HUES64 (cell line): Measurements from ENCODE around the gene MAP3K5.

Experiments used
- H3K27ac ChIP-seq: 2 replicates; pipeline ENCODE4 v1.7.0; 2013; ENCODE audit warnings: low read depth, low read length, inconsistent platforms
- H3K27me3 ChIP-seq: 2 replicates; pipeline ENCODE4 v1.6.1; 2013; ENCODE audit warnings: mild to moderate bottlenecking, low read length; ENCODE audit not compliant: insufficient read depth
- H3K36me3 ChIP-seq: 2 replicates; pipeline ENCODE4 v1.6.1; 2013; ENCODE audit warnings: mild to moderate bottlenecking, low read length; ENCODE audit not compliant: insufficient read depth
- H3K4me1 ChIP-seq: 2 replicates; pipeline ENCODE4 v1.6.1; 2013; ENCODE audit warnings: mild to moderate bottlenecking, low read length, moderate library complexity; ENCODE audit not compliant: insufficient read depth
- H3K4me3 ChIP-seq: 2 replicates; pipeline ENCODE4 v1.5.1; 2013; ENCODE audit warnings: mild to moderate bottlenecking, low read length, moderate library complexity
- H3K9ac ChIP-seq: 2 replicates; pipeline ENCODE4 v1.6.1; 2013; ENCODE audit warnings: mild to moderate bottlenecking, low read depth, low read length
- H3K9me3 ChIP-seq: 2 replicates; pipeline ENCODE4 v1.6.1; 2013; ENCODE audit warnings: low read depth, low read length; ENCODE audit not compliant: insufficient read depth
- WGBS: fragments of 150-250, 120-280 bp; methylation state at CpG from one replicate; pipeline ENCODE4 v1.1.7; 2013; ENCODE audit warnings: missing lambda C conversion rate; 5-methylcytosine and 5-hydroxymethylcytosine counted together

The MAP3K5 gene

GRCh38 chr6:136541395-136541794 lies 250.9 kb downstream of the MAP3K5 start:
- Histone ChIP-seq H3K36me3 (no peaks in the 10 kb centered on the region), H3K4me3 (no peak overlapping the region), H3K9ac (no peak overlapping the region), H3K9me3 (no peaks in the 10 kb centered on the region), H3K27me3 (no peaks in the 10 kb centered on the region), H3K4me1 (peaks cover 22% of the 10 kb centered on the region; the same call in 1 of the 2 replicates), H3K27ac (no peak overlapping the region)
- 92% methylated on average over 2 of the region's 2 CpGs for WGBS

GRCh38 chr6:136539967-136540652 lies 252.2 kb downstream of the MAP3K5 start:
- 69% methylated on average over 5 of the region's 6 CpGs for WGBS
- H3K27me3 ChIP-seq: no peaks in the 10 kb centered on the region
- no peak overlapping the region for H3K9ac ChIP-seq
- no peaks in the 10 kb centered on the region for H3K9me3 ChIP-seq
- peaks cover 20% of the 10 kb centered on the region; the same call in 1 of the 2 replicates for H3K4me1 ChIP-seq
- H3K27ac ChIP-seq: no peak overlapping the region
- H3K36me3 ChIP-seq: no peaks in the 10 kb centered on the region
- no peak overlapping the region for H3K4me3 ChIP-seq

GRCh38 chr6:136538836-136539235 lies 253.4 kb downstream of the MAP3K5 start:
- H3K36me3 ChIP-seq: no peaks in the 10 kb centered on the region
- H3K27ac ChIP-seq: no peak overlapping the region
- H3K9ac ChIP-seq: no peak overlapping the region
- H3K4me1 ChIP-seq: peaks cover 14% of the 10 kb centered on the region; the same call in 1 of the 2 replicates
- no peak overlapping the region for H3K4me3 ChIP-seq
- H3K27me3 ChIP-seq: no peaks in the 10 kb centered on the region
- WGBS: 89% methylated on average over 4 of the region's 4 CpGs
- H3K9me3 ChIP-seq: no peaks in the 10 kb centered on the region

- no peak overlapping the region for H3K27ac ChIP-seq
- no peaks in the 10 kb centered on the region for H3K27me3 ChIP-seq
- H3K9ac ChIP-seq: no peak overlapping the region
- 86% methylated on average over 5 of the region's 8 CpGs for WGBS
- no peaks in the 10 kb centered on the region for H3K9me3 ChIP-seq
- H3K4me3 ChIP-seq: no peak overlapping the region
- H3K4me1 ChIP-seq: peaks cover 14% of the 10 kb centered on the region; the same call in 1 of the 2 replicates
- no peaks in the 10 kb centered on the region for H3K36me3 ChIP-seq
Observed at GRCh38 chr6:136535880-136536650, 256.2 kb downstream of the MAP3K5 start.

- no peaks in the 10 kb centered on the region for H3K27me3 ChIP-seq
- 66% methylated on average over 5 of the region's 5 CpGs for WGBS
Observed at GRCh38 chr6:136535017-136535765, 257.1 kb downstream of the MAP3K5 start.

GRCh38 chr6:136534268-136534667 lies 258.0 kb downstream of the MAP3K5 start:
- no peak overlapping the region for H3K4me3 ChIP-seq
- no peak overlapping the region for H3K27ac ChIP-seq
- peaks cover 8% of the 10 kb centered on the region; the same call in 1 of the 2 replicates for H3K4me1 ChIP-seq
- no peaks in the 10 kb centered on the region for H3K27me3 ChIP-seq
- WGBS: 93% methylated on average over 2 of the region's 3 CpGs
- no peaks in the 10 kb centered on the region for H3K9me3 ChIP-seq
- H3K36me3 ChIP-seq: no peaks in the 10 kb centered on the region
- no peak overlapping the region for H3K9ac ChIP-seq

More at GRCh38 chr6:136535017-136535765, 257.1 kb downstream of the MAP3K5 start:
- no peak overlapping the region for H3K9ac ChIP-seq
- H3K27ac ChIP-seq: no peak overlapping the region
- no peaks in the 10 kb centered on the region for H3K36me3 ChIP-seq
- no peak overlapping the region for H3K4me3 ChIP-seq
- peaks cover 13% of the 10 kb centered on the region; the same call in 1 of the 2 replicates for H3K4me1 ChIP-seq
- no peaks in the 10 kb centered on the region for H3K9me3 ChIP-seq

- Histone ChIP-seq H3K27me3 (no peaks in the 10 kb centered on the region), H3K9me3 (no peaks in the 10 kb centered on the region), H3K27ac (no peak overlapping the region), H3K9ac (no peak overlapping the region), H3K4me1 (peaks cover 12% of the 10 kb centered on the region), H3K36me3 (no peaks in the 10 kb centered on the region), H3K4me3 (no peak overlapping the region)
- WGBS: 91% methylated on average over 5 of the region's 5 CpGs
Observed at GRCh38 chr6:136533487-136533886, 258.8 kb downstream of the MAP3K5 start.

- H3K9ac ChIP-seq: no peak overlapping the region
- H3K9me3 ChIP-seq: no peaks in the 10 kb centered on the region
- no peaks in the 10 kb centered on the region for H3K27me3 ChIP-seq
- peaks cover 27% of the 10 kb centered on the region for H3K4me1 ChIP-seq
- no peak overlapping the region for H3K27ac ChIP-seq
- H3K36me3 ChIP-seq: no peaks in the 10 kb centered on the region
- 97% methylated on average over 6 of the region's 6 CpGs for WGBS
- H3K4me3 ChIP-seq: no peak overlapping the region
Observed at GRCh38 chr6:136532030-136532429, 260.2 kb downstream of the MAP3K5 start.

- 96% methylated on average over 3 of the region's 3 CpGs for WGBS
- H3K27ac ChIP-seq: no peak overlapping the region
- no peaks in the 10 kb centered on the region for H3K36me3 ChIP-seq
Observed at GRCh38 chr6:136529710-136530109, 262.6 kb downstream of the MAP3K5 start.

GRCh38 chr6:136528477-136528876 lies 263.8 kb downstream of the MAP3K5 start:
- Histone ChIP-seq H3K4me1 (peaks cover 44% of the 10 kb centered on the region), H3K9ac (no peak overlapping the region), H3K36me3 (no peaks in the 10 kb centered on the region), H3K4me3 (no peak overlapping the region), H3K27me3 (no peaks in the 10 kb centered on the region), H3K27ac (no peak overlapping the region), H3K9me3 (no peaks in the 10 kb centered on the region)
- WGBS: 87% methylated on average over 1 of the region's 1 CpG

More at GRCh38 chr6:136529710-136530109, 262.6 kb downstream of the MAP3K5 start:
- Histone ChIP-seq H3K9ac (no peak overlapping the region), H3K4me1 (peaks cover 41% of the 10 kb centered on the region), H3K9me3 (no peaks in the 10 kb centered on the region), H3K4me3 (no peak overlapping the region), H3K27me3 (no peaks in the 10 kb centered on the region)

- Histone ChIP-seq H3K9ac (no peak overlapping the region), H3K27me3 (no peaks in the 10 kb centered on the region), H3K27ac (no peak overlapping the region), H3K9me3 (no peaks in the 10 kb centered on the region), H3K4me1 (peaks cover 44% of the 10 kb centered on the region), H3K36me3 (no peaks in the 10 kb centered on the region), H3K4me3 (no peak overlapping the region)
- 65% methylated on average over 6 of the region's 6 CpGs for WGBS
Observed at GRCh38 chr6:136527831-136528230, 264.4 kb downstream of the MAP3K5 start.
